HUES6 (cell line): ENCODE measurements around the gene PGAP1.

ENCODE experiments used
- H3K27ac ChIP-seq: 2 replicates; pipeline ENCODE4 v1.7.0; 2013; ENCODE audit warnings: low read depth, mild to moderate bottlenecking, low read length, inconsistent platforms
- H3K27me3 ChIP-seq: 2 replicates; pipeline ENCODE4 v1.6.1; 2013; ENCODE audit warnings: low read length; ENCODE audit not compliant: control insufficient read depth, insufficient read depth
- H3K36me3 ChIP-seq: 2 replicates; pipeline ENCODE4 v1.6.1; 2013; ENCODE audit warnings: low read length; ENCODE audit not compliant: control insufficient read depth, insufficient read depth
- H3K4me1 ChIP-seq: 2 replicates; pipeline ENCODE4 v1.6.1; 2013; ENCODE audit warnings: low read length; ENCODE audit not compliant: control insufficient read depth, insufficient read depth
- H3K4me3 ChIP-seq: 2 replicates; pipeline ENCODE4 v1.5.1; 2013; ENCODE audit warnings: low read depth, low read length
- H3K9ac ChIP-seq: one replicate; pipeline ENCODE4 v1.6.1; 2013; ENCODE audit warnings: mild to moderate bottlenecking, low read length
- H3K9me3 ChIP-seq: 2 replicates; pipeline ENCODE4 v1.6.1; 2013; ENCODE audit warnings: low read depth, low read length; ENCODE audit not compliant: control insufficient read depth, insufficient read depth

The PGAP1 gene

DNA sequence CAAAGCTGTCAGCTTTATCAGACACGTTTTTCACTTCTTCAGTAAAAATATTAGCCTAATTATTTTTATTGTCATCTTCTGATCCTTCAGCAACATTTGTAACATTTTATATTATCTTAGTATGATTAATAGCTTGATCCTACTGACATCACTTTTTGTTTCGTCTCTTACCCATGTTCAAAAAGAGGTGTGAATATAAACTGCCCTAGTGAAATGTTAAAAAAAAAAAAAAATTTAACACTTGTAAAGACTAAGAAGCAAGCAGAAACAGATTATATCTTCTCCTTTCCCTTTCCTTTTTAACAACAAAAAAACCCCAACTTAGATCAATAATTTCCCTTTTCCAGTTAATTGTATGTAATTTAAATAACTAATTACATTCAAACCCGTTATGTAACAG lies 81.1 kb downstream of the PGAP1 start:
- Histone ChIP-seq H3K27ac (no peak overlapping the region), H3K9me3 (no peaks in the 10 kb centered on the region), H3K4me1 (no peaks in the 10 kb centered on the region), H3K9ac (no peak overlapping the region), H3K36me3 (peaks cover 42% of the 10 kb centered on the region), H3K4me3 (no peak overlapping the region), H3K27me3 (no peaks in the 10 kb centered on the region)

DNA sequence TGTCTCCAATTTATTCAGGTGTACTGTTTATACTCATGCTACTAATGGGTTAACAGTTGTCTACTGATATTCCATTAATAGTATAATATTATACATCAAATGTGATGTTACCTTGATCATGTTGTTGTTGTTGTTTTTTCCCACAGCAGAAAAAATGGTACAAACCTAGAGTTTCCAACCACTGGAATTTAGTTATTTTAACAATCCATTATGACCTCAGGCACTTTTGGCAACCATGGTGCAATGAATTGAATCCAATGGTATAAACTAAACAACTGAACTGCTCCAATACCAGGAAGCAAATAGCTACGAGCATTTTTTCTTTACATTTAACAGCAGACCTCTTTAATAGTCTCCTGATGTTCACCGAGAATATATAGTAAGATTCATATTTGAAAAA lies 86.3 kb downstream of the PGAP1 start:
- Histone ChIP-seq H3K4me1 (no peaks in the 10 kb centered on the region), H3K27ac (no peak overlapping the region)

GRCh38 chr2:196839574-196839973 lies 86.9 kb downstream of the PGAP1 start:
- H3K4me3 ChIP-seq: no peak overlapping the region
- peaks cover 53% of the 10 kb centered on the region for H3K36me3 ChIP-seq
- H3K27me3 ChIP-seq: no peaks in the 10 kb centered on the region
- no peaks in the 10 kb centered on the region for H3K9me3 ChIP-seq
- no peak overlapping the region for H3K9ac ChIP-seq
- no peak overlapping the region for H3K27ac ChIP-seq
- H3K4me1 ChIP-seq: no peaks in the 10 kb centered on the region

More for the DNA sequence above, 86.3 kb downstream of the PGAP1 start:
- no peaks in the 10 kb centered on the region for H3K27me3 ChIP-seq
- peaks cover 53% of the 10 kb centered on the region for H3K36me3 ChIP-seq
- no peaks in the 10 kb centered on the region for H3K9me3 ChIP-seq
- no peak overlapping the region for H3K9ac ChIP-seq
- no peak overlapping the region for H3K4me3 ChIP-seq

- H3K27ac ChIP-seq: no peak overlapping the region
- peaks cover 35% of the 10 kb centered on the region for H3K36me3 ChIP-seq
- no peak overlapping the region for H3K4me3 ChIP-seq
Measured at GRCh38 chr2:196836440-196836839, 90.1 kb downstream of the PGAP1 start.

GRCh38 chr2:196830701-196831100 lies 95.8 kb downstream of the PGAP1 start:
- Histone ChIP-seq H3K4me1 (no peaks in the 10 kb centered on the region), H3K9ac (no peak overlapping the region), H3K4me3 (no peak overlapping the region), H3K36me3 (no peaks in the 10 kb centered on the region; the same call in 1 of the 2 replicates), H3K9me3 (no peaks in the 10 kb centered on the region), H3K27me3 (no peaks in the 10 kb centered on the region), H3K27ac (no peak overlapping the region)

More at GRCh38 chr2:196836440-196836839, 90.1 kb downstream of the PGAP1 start:
- H3K27me3 ChIP-seq: no peaks in the 10 kb centered on the region
- no peaks in the 10 kb centered on the region for H3K4me1 ChIP-seq
- H3K9me3 ChIP-seq: no peaks in the 10 kb centered on the region
- no peak overlapping the region for H3K9ac ChIP-seq

GRCh38 chr2:196827356-196827755 lies 99.2 kb downstream of the PGAP1 start:
- Histone ChIP-seq H3K27me3 (no peaks in the 10 kb centered on the region), H3K4me1 (no peaks in the 10 kb centered on the region)

DNA sequence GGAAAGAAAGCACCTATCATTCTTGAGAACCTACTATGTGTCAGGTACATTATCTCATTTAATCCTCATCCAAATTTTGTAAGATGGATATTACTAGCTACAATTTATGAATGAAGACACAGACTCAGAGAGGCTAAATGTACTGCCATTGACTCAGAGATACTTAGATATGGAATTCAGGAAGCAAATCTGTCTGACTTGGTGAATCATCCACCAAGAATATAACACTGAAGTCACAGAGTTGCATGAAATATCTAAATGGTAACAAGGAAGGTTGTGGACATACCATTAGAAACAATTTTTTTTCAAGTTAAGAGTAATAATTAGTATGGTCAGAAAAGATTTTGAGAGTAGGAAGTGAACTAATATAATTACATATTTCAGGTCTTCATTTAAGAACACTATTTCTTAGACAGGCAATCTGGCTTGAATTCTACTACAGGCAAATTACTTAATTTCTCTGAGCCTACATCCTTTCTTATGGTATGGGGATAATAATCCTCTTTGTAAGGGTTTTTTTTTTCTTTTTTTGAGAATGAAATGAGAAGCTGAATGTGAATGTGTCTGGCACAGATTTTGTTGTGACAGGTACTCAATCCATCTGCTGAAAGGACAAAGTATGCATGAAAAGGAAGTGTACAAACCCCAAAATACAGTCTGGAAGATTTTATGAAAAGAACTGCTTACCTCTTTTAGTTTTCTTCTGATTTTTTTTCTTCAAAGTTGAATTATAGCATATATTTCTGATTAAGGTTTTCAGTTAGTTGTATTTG lies 102.6 kb downstream of the PGAP1 start:
- no peak overlapping the region for H3K4me3 ChIP-seq
- peaks cover 8% of the 10 kb centered on the region for H3K9me3 ChIP-seq
- H3K36me3 ChIP-seq: no peaks in the 10 kb centered on the region
- H3K27ac ChIP-seq: no peak overlapping the region
- H3K4me1 ChIP-seq: no peaks in the 10 kb centered on the region
- H3K27me3 ChIP-seq: no peaks in the 10 kb centered on the region
- no peak overlapping the region for H3K9ac ChIP-seq

More at GRCh38 chr2:196827356-196827755, 99.2 kb downstream of the PGAP1 start:
- no peaks in the 10 kb centered on the region for H3K9me3 ChIP-seq
- no peak overlapping the region for H3K4me3 ChIP-seq
- no peak overlapping the region for H3K27ac ChIP-seq
- no peaks in the 10 kb centered on the region for H3K36me3 ChIP-seq
- no peak overlapping the region for H3K9ac ChIP-seq

DNA sequence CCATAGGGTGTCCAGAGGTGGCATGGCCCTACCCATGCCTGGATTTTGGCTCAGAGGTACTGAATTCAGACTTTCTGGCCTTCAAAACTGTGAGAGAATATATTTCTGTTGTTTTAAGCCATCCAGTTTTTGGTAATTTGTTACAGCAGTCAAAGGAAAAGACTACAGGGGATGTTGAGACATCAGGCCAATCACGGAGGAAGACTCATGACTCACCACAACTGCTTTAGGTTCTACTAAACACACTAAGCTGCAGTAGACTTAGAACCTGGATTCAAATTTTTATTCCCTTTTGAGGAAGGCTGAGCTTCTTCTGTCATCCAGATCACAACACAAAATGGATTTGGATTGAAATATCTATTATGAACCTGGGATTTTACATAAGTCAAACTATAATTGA lies 105.3 kb downstream of the PGAP1 start:
- peaks cover 25% of the 10 kb centered on the region for H3K9me3 ChIP-seq
- H3K27ac ChIP-seq: no peak overlapping the region
- no peaks in the 10 kb centered on the region for H3K27me3 ChIP-seq
- no peaks in the 10 kb centered on the region for H3K4me1 ChIP-seq
- no peak overlapping the region for H3K4me3 ChIP-seq
- H3K36me3 ChIP-seq: no peaks in the 10 kb centered on the region
- no peak overlapping the region for H3K9ac ChIP-seq

- no peak within 1 kb of the TSS for H3K27ac ChIP-seq
- no peak within 1 kb of the TSS for H3K9ac ChIP-seq
- H3K4me3 ChIP-seq: no peak within 1 kb of the TSS
- H3K36me3 ChIP-seq: no peaks in the 10 kb centered on the region
- no peaks in the 10 kb centered on the region for H3K9me3 ChIP-seq
- H3K27me3 ChIP-seq: no peaks in the 10 kb centered on the region; the same call in 1 of the 2 replicates
- H3K4me1 ChIP-seq: no peaks in the 10 kb centered on the region
Measured at GRCh38 chr2:196809260-196809659, 117.2 kb downstream of the PGAP1 start, which contains the start of gene C2orf66. TSS of gene C2orf66 (minus strand) at chr2:196809355. CDS start at chr2:196809336, 19 bp downstream.

GRCh38 chr2:196808083-196808665 lies 118.3 kb downstream of the PGAP1 start:
- Histone ChIP-seq H3K36me3 (no peaks in the 10 kb centered on the region), H3K4me3 (no peak overlapping the region), H3K9me3 (no peaks in the 10 kb centered on the region), H3K9ac (no peak overlapping the region), H3K27ac (no peak overlapping the region), H3K4me1 (no peaks in the 10 kb centered on the region), H3K27me3 (no peaks in the 10 kb centered on the region; the same call in 1 of the 2 replicates)

- no peak overlapping the region for H3K27ac ChIP-seq
- no peaks in the 10 kb centered on the region; the same call in 1 of the 2 replicates for H3K36me3 ChIP-seq
- H3K27me3 ChIP-seq: no peaks in the 10 kb centered on the region; the same call in 1 of the 2 replicates
- no peak overlapping the region for H3K9ac ChIP-seq
- no peaks in the 10 kb centered on the region for H3K4me1 ChIP-seq
- H3K4me3 ChIP-seq: no peak overlapping the region
- no peaks in the 10 kb centered on the region for H3K9me3 ChIP-seq
Measured at GRCh38 chr2:196804381-196804780, 122.1 kb downstream of the PGAP1 start.
